Muscle layer of duodenum (tissue), 2 donors: ENCODE data around the gene LDHB.
"Not testable (repeated sequence)": the region's sequence is repeated elsewhere in the genome, so short reads cannot be mapped to it uniquely, and the experiment has no call there.

Experiments
- H3K27ac ChIP-seq: one replicate; pipeline ENCODE4 v1.7.0; 2013; ENCODE audit warnings: mild to moderate bottlenecking, low read length
- H3K27me3 ChIP-seq: one replicate; pipeline ENCODE4 v1.7.0; 2013; ENCODE audit warnings: low read depth, mild to moderate bottlenecking, control low read depth, low read length
- H3K36me3 ChIP-seq, 2 donors: one replicate each; pipeline ENCODE4 v1.7.0; 2013; ENCODE audit warnings: low read length in 2 of 2, control low read depth in 1 of 2, mild to moderate bottlenecking in 1 of 2; ENCODE audit not compliant: insufficient read depth in 2 of 2, control insufficient read depth in 1 of 2
- H3K4me1 ChIP-seq, 2 donors: one replicate each; pipeline ENCODE4 v1.7.0; 2013; ENCODE audit warnings: low read length in 2 of 2, mild to moderate bottlenecking in 2 of 2, control low read depth in 1 of 2, moderate library complexity in 1 of 2; ENCODE audit not compliant: insufficient read depth in 2 of 2, control insufficient read depth in 1 of 2
- H3K4me3 ChIP-seq, 2 donors: one replicate each; pipeline ENCODE4 v1.7.0; 2013; ENCODE audit warnings: low read length in 2 of 2, low read depth in 1 of 2, mild to moderate bottlenecking in 1 of 2
- H3K9me3 ChIP-seq, 2 donors: one replicate each; pipeline ENCODE4 v1.7.0; 2013; ENCODE audit warnings: low read length in 2 of 2, control low read depth in 1 of 2, mild to moderate bottlenecking in 1 of 2; ENCODE audit not compliant: control insufficient read depth in 1 of 2
- donor health status: healthy.

LDHB gene

DNA sequence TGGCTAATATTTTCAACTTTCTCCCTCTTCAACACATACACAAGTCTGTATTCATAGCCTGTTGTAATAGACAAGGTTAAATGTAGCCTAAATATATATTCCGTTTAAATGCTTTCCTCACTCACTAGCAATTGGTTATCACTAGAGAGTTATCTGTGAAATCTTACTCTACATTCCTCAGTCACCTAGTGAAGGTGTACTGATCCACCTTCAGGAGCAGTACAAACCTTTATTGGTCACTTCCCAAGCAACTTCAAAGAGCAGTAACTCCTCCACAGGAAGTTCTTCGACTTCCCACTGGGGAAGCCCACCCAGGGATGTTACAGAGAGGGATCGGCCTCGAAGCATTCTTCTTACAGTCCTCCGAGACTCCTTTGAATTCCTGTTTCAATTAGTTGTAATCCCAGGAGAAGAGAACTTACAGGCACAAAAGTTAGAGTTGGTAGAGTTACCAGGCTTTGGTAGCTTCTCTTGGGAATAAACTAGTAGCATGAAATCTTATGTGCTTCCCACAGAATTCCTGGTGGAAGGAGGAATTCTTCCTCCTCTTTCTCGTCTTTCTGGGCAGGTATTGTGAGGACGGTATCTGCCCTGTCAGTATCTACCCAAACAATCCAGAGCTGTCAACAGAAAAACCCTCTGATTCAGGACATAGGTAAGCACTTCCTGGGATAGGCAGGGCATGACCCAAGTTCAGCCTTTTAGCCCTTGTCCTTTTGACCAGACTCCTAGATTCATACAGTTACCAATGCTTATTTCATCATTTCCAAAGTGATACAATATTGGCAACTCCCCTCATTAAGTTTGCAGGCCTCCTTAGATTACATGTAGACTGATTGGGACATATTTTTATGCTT is 53.2 kb downstream of the LDHB start, which contains the start of gene GYS2:
Gene GYS2 (minus strand): TSS at position 603 of the 857 bp plus-strand sequence. CDS start 255 bp downstream, at position 348.
- Histone ChIP-seq H3K4me1 (no peaks in the 10 kb centered on the region), H3K36me3 (no peaks in the 10 kb centered on the region), H3K4me3 (no peak within 1 kb of the TSS), H3K27ac (no peak within 1 kb of the TSS), H3K27me3 (no peaks in the 10 kb centered on the region), H3K9me3 (no peaks in the 10 kb centered on the region)

DNA sequence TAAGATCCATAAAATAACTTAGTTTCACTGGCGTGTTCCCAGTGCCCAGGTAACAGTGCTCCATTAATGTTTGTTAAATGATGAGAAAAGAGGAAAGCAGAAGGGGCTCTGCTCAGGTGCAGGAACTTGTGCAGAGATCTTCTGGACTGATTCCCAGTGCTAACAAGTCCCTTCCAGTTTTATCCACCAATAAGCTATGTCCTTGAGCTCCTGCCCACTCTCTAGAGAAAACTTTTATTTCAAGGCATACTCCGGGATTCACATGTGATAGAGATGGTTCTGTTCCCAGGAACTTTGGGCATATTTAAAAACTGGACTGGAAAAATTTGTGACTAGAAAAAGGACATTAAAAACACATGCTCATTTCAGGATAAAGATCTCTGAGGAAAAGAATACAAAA is 54.9 kb downstream of the LDHB start:
- no peaks in the 10 kb centered on the region for H3K36me3 ChIP-seq
- no peaks in the 10 kb centered on the region for H3K9me3 ChIP-seq
- no peaks in the 10 kb centered on the region for H3K27me3 ChIP-seq
- H3K4me3 ChIP-seq: no peak overlapping the region
- H3K27ac ChIP-seq: no peak overlapping the region
- H3K4me1 ChIP-seq: no peaks in the 10 kb centered on the region

DNA sequence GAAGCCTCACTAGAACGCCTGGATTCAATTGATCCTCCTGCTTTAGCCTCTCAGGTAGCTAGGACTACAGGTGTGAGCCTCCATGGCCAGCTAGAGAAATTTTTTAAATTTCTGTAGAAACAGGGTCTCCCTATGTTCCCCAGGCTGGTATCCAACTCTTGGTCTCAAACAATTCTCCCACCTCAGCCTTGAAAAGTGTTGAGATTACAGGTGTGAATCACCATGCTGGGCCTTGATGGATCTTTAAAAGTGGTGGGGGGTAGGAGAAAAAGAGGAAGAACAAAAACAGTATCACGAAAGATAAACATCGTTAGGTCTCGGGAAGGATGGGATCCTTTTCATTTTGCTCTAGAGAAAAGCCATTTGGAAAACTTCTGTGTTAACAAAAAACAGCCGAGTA is 57.4 kb downstream of the LDHB start:
- Histone ChIP-seq H3K4me1 (no peaks in the 10 kb centered on the region), H3K9me3 (no peaks in the 10 kb centered on the region)

DNA sequence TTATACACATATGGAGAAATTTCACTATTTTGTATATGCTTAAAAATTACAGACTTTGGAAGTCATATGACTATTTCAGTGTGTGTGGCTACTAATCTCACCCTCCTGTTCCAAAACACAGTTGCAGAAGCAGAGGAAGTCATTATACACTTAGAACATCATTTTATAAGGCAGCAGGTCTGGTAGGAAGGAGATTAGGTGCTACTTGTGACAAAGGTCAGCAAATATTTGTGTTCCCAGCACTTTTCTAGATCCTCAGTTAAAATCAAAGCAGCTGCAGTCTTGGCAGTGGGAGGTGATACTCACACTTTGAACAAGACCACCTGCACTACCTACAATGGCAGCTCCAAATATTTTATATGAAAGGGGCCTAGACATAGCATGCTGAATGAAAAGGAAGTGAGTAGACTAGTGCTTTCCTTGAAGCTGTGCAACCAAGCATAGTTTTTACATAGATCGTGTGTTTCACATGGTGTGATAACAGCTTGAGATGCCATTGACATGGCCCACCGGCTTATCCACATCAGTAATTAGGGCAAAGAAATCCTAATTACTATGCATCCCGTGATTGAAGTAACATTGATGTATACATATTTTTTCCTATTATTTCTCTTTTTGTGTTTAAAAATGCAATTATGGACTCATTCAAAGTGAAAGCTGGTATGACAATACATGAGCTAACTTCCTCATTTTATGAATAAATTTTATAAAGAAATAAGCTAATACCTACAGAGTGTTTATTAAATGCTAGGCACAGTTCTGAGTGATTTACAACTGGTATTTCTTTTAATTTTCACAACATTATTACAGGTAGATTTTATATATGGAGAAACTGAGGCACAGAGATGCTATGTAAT is 58.3 kb downstream of the LDHB start:
- Histone ChIP-seq H3K36me3 (no peaks in the 10 kb centered on the region), H3K9me3 (no peaks in the 10 kb centered on the region), H3K4me3 (no peak overlapping the region), H3K4me1 (no peaks in the 10 kb centered on the region), H3K27ac (no peak overlapping the region), H3K27me3 (no peaks in the 10 kb centered on the region)

More for the DNA sequence above, 57.4 kb downstream of the LDHB start:
- no peak overlapping the region for H3K4me3 ChIP-seq
- no peak overlapping the region for H3K27ac ChIP-seq
- no peaks in the 10 kb centered on the region for H3K27me3 ChIP-seq
- H3K36me3 ChIP-seq: no peaks in the 10 kb centered on the region

DNA sequence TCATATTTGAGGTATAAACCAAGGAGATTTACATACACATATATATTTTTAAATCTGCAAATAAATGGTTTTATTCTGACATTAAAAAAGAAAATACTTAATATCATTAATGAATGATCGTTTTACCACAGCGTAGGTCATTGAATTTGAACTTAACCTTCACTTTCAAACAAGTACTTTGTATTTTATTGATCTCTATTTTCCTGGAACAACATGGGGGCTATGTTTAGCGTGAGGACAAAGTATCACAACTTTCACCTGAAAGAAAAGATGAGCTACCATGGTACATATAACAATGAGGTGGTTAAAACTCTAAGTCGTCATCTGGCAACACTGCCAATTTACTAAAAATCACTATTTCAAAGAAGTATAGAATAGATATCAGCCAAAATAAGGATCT is 59.0 kb downstream of the LDHB start:
- no peaks in the 10 kb centered on the region for H3K9me3 ChIP-seq
- no peaks in the 10 kb centered on the region for H3K27me3 ChIP-seq
- H3K36me3 ChIP-seq: no peaks in the 10 kb centered on the region
- H3K4me1 ChIP-seq: no peaks in the 10 kb centered on the region
- no peak overlapping the region for H3K27ac ChIP-seq
- no peak overlapping the region for H3K4me3 ChIP-seq

DNA sequence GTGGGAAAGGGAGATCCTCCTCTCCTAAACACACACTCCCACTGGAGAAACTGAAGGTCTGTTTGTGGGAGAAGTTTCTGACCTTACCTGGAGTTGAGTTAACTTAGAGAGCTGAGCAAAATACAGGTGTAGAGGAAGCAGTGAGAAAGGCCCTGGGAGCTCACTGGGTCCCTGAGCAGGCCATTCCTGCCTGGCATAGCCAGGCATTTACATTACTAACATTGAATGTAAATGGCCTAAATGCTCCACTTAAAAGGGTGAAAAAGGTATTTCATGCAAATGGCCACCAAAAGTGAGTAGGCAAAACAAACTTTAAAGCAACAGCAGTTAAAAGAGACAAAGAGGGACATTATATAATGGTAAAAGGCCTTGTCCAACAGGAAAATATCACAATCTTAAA is 62.3 kb downstream of the LDHB start:
- H3K4me1 ChIP-seq, H3K4me3 ChIP-seq, H3K36me3 ChIP-seq, H3K27ac ChIP-seq, H3K27me3 ChIP-seq: not testable (repeated sequence)
- peaks cover 3 to 13% of the 10 kb centered on the region in 2 donors for H3K9me3 ChIP-seq

DNA sequence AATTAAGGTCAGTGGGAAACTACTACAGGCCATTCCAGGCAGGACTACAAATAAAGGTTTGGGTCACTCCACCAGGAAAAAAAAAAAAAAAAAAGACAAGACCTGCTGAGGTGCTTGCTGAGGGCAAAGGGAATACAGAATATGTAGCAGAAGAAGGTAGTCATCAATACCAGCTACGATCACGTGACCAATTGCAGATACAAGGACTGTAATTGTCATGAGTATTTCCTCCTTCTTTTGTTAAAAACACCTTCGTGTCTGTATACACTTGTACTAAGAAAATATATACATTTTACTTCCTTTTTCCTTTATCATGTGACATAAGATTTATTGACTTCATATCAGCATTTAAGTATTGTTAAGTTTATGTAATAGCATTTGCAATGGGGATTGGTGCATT is 72.2 kb downstream of the LDHB start:
- no peak overlapping the region for H3K4me3 ChIP-seq
- no peak overlapping the region for H3K27ac ChIP-seq
- H3K4me1 ChIP-seq: no peaks in the 10 kb centered on the region
- peaks cover 0 to 5% of the 10 kb centered on the region in 2 donors for H3K9me3 ChIP-seq
- no peaks in the 10 kb centered on the region for H3K36me3 ChIP-seq
- H3K27me3 ChIP-seq: no peaks in the 10 kb centered on the region
